ENCODE results near the gene URAD. TPM values are rescaled to one million over a fixed set of nuclear protein-coding genes. Genes with fewer than 3 reads are reported as not detected.

Gene URAD
- total RNA-seq, 4 donors from 2014 or later = not detected

DNA sequence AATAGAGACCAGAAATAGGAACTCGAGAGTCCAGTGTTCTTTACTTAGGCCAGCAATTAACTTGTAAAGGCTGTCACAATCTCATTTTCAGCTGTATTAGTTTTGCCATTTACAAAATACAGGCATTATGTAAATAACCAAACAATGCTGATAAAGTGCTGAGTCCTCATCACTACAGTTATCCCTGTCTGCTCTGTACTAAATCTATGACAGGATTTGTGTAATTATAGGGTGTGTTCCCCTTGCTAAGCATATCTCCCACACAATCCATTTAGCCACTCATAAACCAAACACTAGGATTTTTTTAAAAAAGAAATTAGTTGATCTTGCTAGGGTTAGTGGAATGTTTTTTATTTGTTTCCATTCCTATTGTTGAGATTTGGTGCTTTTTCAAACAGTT is 45.5 kb downstream of the URAD start:
- no peak for DNase-seq
- 74 to 89% methylated on average over 1 of the region's 1 CpG for WGBS, 2 donors
- H3K4me1 ChIP-seq = no peaks in the 10 kb centered on the region
- H3K4me3 ChIP-seq = no peak overlapping the region
- H3K9me3 ChIP-seq = peaks cover 0 to 22% (median 6%) of the 10 kb centered on the region in 3 donors
- TF ChIP-seq, protein P1, sequence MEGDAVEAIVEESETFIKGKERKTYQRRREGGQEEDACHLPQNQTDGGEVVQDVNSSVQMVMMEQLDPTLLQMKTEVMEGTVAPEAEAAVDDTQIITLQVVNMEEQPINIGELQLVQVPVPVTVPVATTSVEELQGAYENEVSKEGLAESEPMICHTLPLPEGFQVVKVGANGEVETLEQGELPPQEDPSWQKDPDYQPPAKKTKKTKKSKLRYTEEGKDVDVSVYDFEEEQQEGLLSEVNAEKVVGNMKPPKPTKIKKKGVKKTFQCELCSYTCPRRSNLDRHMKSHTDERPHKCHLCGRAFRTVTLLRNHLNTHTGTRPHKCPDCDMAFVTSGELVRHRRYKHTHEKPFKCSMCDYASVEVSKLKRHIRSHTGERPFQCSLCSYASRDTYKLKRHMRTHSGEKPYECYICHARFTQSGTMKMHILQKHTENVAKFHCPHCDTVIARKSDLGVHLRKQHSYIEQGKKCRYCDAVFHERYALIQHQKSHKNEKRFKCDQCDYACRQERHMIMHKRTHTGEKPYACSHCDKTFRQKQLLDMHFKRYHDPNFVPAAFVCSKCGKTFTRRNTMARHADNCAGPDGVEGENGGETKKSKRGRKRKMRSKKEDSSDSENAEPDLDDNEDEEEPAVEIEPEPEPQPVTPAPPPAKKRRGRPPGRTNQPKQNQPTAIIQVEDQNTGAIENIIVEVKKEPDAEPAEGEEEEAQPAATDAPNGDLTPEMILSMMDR (IDR thresholded peaks at IDR 0.05) = no peak
- TF ChIP-seq POLR2A (IDR thresholded peaks at IDR 0.05) = no peak
- H3K36me3 ChIP-seq = no peaks in the 10 kb centered on the region
- no peak overlapping the region for H3K27ac ChIP-seq
- intact Hi-C loops (cut with DNase I) = no loop called here
- H3K27me3 ChIP-seq = peaks cover 0 to 50% (median 0%) of the 10 kb centered on the region in 4 donors

DNA sequence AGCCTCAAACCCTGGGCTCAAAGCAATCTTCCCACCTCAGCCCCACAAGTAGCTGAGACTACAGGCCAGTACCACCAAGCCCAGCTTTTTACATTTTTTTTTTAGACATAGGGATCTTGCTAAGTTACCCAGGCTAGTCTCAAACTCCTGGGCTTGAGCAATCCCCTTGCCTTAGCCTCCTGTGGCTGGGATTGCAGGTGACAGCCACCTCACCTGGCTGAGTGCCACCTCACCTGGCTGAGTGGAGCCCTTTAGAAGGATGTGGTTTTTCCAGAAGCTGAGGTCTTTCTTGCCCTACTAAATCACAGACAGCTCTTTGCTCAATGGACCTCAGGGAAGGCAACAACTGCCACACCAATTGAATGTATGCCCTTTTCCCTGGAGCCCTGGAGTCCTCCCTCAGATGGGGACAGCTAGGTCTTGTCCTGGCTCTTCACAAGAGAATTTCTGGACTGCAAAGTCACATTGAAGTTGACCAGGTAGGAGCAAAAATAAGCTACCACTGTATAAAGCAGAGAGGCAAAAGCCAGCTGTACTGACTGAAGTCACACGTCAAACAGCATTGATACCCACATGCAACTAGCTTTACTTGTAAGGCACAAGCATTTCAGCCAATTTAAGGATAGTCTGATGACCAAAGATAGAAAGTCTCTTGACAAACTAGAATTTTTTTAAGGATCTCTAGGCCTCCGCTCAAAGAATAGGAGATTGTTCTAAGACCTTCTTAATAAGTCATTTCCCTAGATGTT is 54.7 kb downstream of the URAD start:
- no peak for TF ChIP-seq POLR2A (IDR thresholded peaks at IDR 0.05)
- TF ChIP-seq, protein P1 (IDR thresholded peaks at IDR 0.05) = no peak
- H3K27ac ChIP-seq = no peak overlapping the region
- H3K4me3 ChIP-seq = no peak overlapping the region
- DNase-seq = no peak
- intact Hi-C loops (cut with DNase I) = no loop called here
- no peaks in the 10 kb centered on the region for H3K4me1 ChIP-seq
- H3K36me3 ChIP-seq = no peaks in the 10 kb centered on the region
- 59 to 70% methylated on average over 2 of the region's 2 CpGs for WGBS, 2 donors
- peaks cover 0 to 60% (median 5%) of the 10 kb centered on the region in 4 donors for H3K27me3 ChIP-seq
- H3K9me3 ChIP-seq = no peaks in the 10 kb centered on the region

DNA sequence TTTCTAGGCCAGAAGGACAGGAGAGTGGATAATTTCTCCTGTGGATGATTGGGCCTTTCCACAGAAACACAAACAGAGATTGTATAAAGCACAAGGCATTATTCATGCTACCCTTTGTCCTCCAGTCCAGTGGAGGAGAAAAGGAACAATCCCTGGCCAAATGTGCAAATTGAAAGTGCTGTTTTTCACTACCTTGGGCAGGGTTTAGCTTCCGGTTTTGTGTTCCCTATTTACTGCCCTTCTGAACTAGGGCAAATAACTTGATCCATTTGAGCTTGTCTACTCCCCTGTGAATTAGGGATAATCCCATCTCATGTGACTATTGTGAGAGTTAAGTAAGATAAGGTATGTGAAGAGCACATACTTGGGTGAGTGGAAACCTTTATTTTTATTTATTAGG is 55.4 kb downstream of the URAD start:
- intact Hi-C loops (cut with DNase I) = no loop called here
- Histone ChIP-seq H3K36me3 (no peaks in the 10 kb centered on the region), H3K27me3 (peaks cover 0 to 66% (median 11%) of the 10 kb centered on the region in 4 donors), H3K9me3 (no peaks in the 10 kb centered on the region), H3K4me3 (no peak overlapping the region), H3K27ac (no peak overlapping the region), H3K4me1 (no peaks in the 10 kb centered on the region)
- WGBS, 2 donors = 43 to 62% methylated on average over 1 of the region's 1 CpG
- no peak for DNase-seq
- TF ChIP-seq, protein P1 (IDR thresholded peaks at IDR 0.05) = no peak
- no peak for TF ChIP-seq POLR2A (IDR thresholded peaks at IDR 0.05)

DNA sequence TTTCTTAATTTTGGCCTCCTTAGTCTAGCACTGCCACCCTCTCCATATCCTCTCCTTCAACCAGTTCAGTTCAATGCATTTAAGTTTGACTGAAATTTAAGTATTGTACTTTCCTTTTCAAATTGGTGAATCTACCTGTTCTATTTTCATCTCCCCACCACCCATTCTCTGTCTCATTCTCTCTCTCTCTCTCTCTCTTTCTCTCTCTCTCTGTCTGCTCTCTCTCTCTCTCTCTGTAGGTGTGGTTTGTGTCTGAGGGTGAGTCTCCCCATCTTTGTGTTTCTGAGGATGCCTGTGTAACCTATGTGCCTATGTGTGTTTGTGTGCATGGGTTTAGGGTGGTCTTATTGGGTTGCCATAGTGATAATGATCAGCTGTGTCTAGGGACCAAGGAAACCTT is 58.6 kb downstream of the URAD start:
- H3K27me3 ChIP-seq = peaks cover 9 to 91% (median 34%) of the 10 kb centered on the region in 4 donors

More for the DNA sequence above, 58.6 kb downstream of the URAD start:
- intact Hi-C loops (cut with DNase I) = no loop called here
- no peak for DNase-seq
- H3K4me3 ChIP-seq = no peak overlapping the region
- peaks cover 0 to 12% (median 0%) of the 10 kb centered on the region in 3 donors for H3K4me1 ChIP-seq
- H3K9me3 ChIP-seq = no peaks in the 10 kb centered on the region
- H3K36me3 ChIP-seq = no peaks in the 10 kb centered on the region
- TF ChIP-seq, protein P1 (IDR thresholded peaks at IDR 0.05) = no peak
- no peak for TF ChIP-seq POLR2A (IDR thresholded peaks at IDR 0.05)
- H3K27ac ChIP-seq = no peak overlapping the region
